HG03571 (cell line): ENCODE results near the gene HMX3.

Experiments used
- ATAC-seq: cut with Tn5 transposase; IDR thresholded peaks from one replicate; pipeline ENCODE4 v1.9.1; 2021; ENCODE audit not compliant: unreplicated experiment

HMX3 gene

GRCh38 chr10:123135415-123136141 is at the start of gene HMX3:
Gene HMX3 (plus strand): TSS chr10:123135970. CDS start chr10:123136051, 81 bp downstream.
- ATAC-seq = no peak

- ATAC-seq = no peak
These were observed 49.5 kb upstream of the HMX3 start for GRCh38 chr10:123086281-123086680.

GRCh38 chr10:123087348-123087747 is 48.4 kb upstream of the HMX3 start:
- no peak for ATAC-seq

GRCh38 chr10:123087786-123088185 is 48.0 kb upstream of the HMX3 start:
- no peak for ATAC-seq

- no peak for ATAC-seq
These were observed 42.9 kb upstream of the HMX3 start for GRCh38 chr10:123092635-123093414.

GRCh38 chr10:123093489-123093888 is 42.3 kb upstream of the HMX3 start:
- ATAC-seq = no peak

GRCh38 chr10:123096452-123096851 is 39.3 kb upstream of the HMX3 start:
- no peak for ATAC-seq

GRCh38 chr10:123097039-123097438 is 38.7 kb upstream of the HMX3 start:
- no peak for ATAC-seq

- no peak for ATAC-seq
These were observed 35.6 kb upstream of the HMX3 start for GRCh38 chr10:123100030-123100762.

GRCh38 chr10:123101872-123102271 is 33.9 kb upstream of the HMX3 start:
- ATAC-seq = no peak

- ATAC-seq = no peak
These were observed 33.1 kb upstream of the HMX3 start for GRCh38 chr10:123102673-123103072.

- no peak for ATAC-seq
These were observed 31.8 kb upstream of the HMX3 start for GRCh38 chr10:123103944-123104343.

GRCh38 chr10:123109466-123109865 is 26.3 kb upstream of the HMX3 start:
- ATAC-seq = no peak

- no peak for ATAC-seq
These were observed 17.9 kb upstream of the HMX3 start for GRCh38 chr10:123117644-123118417.

GRCh38 chr10:123119081-123119480 is 16.7 kb upstream of the HMX3 start:
- no peak for ATAC-seq

GRCh38 chr10:123126246-123126645 is 9.5 kb upstream of the HMX3 start:
- ATAC-seq = no peak

GRCh38 chr10:123129618-123130271 is 6.0 kb upstream of the HMX3 start:
- ATAC-seq = no peak

GRCh38 chr10:123132576-123133477 is 2.9 kb upstream of the HMX3 start:
- no peak for ATAC-seq

GRCh38 chr10:123133541-123134342 is 2.0 kb upstream of the HMX3 start:
- ATAC-seq = no peak
